Stimulated activated CD4-positive, alpha-beta T cell treated with anti-CD3 and anti-CD28 coated beads, Interleukin-15, amount 100 ng/mL, for 24 hours (primary cell): Measurements from ENCODE around the gene TAF9B.
"Not testable (repeated sequence)": the region's sequence is repeated elsewhere in the genome, so short reads cannot be mapped to it uniquely, and the experiment has no call there.

Experiments used
- DNase-seq: peaks from one replicate; pipeline ENCODE4 v3.0.0-alpha.2; 2020

Gene TAF9B

DNA sequence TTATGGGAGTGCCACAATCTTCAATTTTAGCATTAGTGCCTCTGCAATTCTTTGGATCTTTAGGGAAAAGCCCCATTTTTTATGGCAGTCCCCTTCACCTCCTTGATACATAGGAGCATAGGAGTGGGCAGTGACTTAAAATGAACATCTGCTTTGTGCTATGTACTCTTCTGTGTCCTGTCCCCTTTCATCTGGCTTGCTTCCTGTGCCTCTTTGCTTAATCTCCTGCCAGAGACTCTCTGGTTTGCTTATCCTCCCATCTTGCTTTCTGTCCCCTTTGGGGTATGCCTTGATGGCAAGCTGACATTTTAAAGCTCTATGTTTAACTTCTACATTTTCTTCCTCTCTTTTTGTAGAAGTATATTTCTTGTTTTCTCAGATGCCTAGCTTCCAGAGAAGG, 23.1 kb downstream of the TAF9B start:
- no peak for DNase-seq

DNA sequence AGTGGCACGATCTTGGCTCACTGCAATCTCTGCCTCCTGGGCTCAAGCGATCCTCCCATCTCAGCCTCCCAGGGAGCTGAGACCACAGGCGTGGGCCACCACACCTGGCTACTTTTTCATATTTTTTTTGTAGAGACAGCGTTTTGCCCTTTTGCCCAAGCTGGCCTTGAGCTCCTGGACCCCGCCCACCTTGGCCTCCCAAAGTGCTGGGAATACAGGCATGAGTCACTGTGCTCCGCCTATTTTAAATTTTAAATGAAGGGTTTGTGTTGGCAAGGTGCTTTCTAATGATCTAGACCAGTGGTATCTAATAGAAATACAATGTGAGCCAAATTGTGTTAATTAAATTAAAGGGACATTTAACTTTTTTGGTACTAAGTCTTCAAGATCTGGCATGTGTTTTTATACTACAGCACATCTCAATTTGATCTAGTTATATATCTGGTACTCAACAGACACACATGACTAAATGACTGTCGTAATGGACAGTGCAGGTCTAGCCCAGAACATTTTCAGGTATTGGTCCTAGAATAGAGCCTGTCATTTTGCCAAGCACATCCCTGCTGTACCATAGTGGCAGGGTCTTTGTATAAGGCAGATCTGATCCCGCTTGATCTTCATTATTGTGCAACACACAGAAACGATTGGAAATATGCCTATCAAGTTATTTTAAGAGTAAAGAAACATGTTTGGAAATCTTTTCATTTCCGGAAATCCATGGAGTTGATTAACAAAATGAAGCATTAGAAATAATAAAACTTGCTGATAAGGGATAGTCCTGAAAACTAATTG, 28.1 kb downstream of the TAF9B start:
- no peak for DNase-seq

DNA sequence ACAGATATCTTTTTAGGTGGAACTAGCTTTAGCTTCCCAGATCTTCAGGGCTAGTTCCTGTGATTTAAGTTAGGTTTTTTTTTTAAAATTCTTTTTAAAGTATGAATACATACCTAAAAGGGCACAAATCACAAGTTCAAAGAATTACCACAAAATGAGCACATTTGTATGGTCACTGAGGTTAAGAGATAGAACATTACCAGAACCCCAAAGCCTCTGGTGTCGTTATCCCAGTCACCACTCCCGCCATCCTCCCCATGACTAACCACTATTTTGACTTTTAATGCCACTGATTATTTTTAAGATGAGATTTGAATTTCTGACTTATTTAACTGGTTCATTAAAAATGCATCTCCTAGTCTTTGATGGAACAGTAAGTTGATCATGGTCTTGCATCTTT, 30.0 kb downstream of the TAF9B start:
- no peak for DNase-seq

DNA sequence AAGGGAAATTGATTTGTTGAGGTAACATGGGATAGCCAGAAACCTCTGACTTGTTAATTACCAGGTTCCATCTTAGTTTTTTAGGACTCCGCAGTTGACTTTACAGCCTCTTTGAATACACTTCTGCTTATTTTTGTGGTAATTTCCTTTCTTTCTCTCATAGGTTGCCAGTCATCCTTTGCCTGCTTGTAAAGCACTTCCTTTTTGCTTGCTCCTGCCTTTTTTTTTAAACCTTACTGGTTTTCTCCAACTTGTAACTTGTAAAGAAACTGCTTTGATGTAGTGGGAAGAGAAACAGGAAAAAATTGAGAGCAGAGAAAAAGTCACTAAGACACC, 32.8 kb downstream of the TAF9B start:
- no peak for DNase-seq

DNA sequence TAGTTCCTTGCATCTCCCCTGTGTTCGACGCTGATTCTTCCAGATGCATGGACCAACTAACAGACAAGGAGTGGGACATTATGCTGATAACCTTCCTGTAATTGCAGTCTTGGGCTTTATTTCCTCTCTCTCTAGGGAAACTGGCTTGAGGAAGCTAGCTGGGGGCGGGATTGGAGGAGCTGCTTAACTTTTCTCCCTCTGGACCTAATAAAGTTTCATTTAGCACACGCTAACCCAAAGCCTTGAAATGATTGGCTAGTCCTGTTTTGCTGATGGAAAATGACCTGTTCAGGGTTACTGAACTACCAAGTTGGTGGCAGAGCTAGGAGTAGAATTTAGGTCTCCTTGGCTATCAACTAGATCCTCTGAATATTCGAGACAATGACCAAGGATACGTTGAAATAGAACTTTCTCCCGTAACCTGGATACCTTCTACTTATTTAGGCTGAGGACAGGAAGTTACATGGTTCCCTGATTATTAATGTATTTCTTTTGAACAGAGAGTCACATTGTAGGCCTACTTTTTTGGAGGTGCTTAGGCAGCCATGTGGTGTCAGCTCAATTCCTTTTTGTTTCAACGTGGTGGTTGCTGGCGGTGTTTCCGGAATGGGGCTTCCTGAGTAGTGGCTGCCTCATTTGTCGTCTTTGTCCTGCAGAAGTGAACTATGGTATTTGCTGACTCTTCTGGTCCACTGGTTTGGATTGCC, 33.4 kb downstream of the TAF9B start:
- peak; percentile 33 for DNase-seq

DNA sequence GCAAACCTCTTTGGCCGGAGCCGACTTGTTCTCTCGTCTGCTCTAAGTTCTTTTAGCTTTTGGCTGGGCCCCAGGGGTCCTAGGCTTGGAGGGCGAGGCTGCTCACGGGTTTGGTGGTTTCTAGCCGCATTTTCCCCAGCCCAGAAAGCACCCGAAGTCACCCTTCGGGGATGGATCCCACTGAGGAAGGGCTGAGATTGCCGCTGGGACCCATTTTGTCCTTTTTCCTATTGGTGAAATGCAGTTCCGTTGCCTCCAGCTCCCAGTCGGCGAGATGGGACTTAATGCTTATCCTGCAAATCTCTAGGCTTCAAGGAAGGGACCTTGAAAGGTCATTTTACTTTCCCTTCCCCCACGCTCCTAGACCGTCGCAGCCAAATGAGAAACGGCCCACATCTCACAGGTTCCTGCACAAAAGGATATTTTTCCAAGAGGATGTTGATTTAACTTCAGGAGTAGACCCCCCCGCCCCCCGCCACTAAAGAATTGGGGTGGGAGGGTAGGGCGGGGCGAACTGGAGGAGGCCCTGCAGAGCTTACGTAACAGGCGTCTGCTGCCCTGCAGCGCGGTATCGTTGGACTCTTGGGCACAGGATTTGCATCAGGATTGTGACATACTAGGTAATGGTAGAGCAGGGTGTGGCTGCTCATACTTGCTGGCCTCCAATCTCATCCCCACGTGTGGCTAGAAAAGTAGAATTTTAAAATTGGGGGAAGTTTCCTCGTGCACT, 34.8 kb downstream of the TAF9B start:
- DNase-seq = peak; percentile 48

DNA sequence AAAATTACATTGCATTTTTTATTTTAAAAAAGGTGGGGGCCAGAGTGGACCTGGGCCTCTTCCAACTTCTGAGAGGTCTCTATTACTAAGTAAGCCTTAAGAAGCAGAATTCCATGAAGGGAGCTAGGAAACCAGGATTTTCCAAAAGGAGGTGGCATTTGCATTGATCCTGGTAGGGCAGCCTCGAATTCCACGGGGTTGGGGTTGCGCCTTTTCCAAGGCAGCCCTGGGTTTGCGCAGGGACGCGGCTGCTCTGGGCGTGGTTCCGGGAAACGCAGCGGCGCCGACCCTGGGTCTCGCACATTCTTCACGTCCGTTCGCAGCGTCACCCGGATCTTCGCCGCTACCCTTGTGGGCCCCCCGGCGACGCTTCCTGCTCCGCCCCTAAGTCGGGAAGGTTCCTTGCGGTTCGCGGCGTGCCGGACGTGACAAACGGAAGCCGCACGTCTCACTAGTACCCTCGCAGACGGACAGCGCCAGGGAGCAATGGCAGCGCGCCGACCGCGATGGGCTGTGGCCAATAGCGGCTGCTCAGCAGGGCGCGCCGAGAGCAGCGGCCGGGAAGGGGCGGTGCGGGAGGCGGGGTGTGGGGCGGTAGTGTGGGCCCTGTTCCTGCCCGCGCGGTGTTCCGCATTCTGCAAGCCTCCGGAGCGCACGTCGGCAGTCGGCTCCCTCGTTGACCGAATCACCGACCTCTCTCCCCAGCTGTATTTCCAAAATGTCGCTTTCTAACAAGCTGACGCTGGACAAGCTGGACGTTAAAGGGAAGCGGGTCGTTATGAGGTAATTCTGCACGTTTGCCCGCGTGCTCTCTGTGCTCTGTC, 35.6 kb downstream of the TAF9B start, which contains the start of gene PGK1:
Gene PGK1, plus strand, starts transcription at position 626 of the 824 bp plus-strand sequence. Its CDS starts 93 bp downstream, at position 719.
- peak; percentile 93 for DNase-seq

DNA sequence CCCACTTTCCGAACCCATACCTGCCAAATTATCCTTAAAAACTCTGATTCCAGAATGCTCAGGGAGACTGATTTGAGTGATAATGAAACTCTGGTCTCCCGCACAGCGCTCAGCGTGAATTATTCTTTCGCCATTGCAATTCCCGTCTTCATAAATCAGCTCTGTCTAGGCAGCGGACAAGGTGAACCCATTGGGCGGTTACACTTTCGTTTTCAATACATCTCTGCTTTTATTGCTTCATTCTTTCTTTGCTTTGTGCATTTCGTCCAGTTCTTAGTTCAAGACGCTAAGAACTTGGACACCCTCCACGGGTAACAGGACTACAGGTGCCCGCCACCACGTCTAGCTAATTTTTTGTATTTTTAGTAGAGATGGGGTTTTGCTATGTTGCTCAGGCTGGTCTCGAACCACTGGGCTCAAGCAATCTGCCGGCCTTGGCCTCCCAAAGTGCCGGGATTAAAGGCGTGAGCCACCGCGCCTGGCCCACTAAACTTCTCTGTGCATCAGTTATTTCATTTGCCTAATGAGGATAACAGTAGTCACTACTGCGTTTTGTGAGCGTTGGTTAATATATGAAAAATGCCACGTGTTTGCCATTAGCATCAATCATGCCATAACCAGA, 36.3 kb downstream of the TAF9B start:
- no peak for DNase-seq

DNA sequence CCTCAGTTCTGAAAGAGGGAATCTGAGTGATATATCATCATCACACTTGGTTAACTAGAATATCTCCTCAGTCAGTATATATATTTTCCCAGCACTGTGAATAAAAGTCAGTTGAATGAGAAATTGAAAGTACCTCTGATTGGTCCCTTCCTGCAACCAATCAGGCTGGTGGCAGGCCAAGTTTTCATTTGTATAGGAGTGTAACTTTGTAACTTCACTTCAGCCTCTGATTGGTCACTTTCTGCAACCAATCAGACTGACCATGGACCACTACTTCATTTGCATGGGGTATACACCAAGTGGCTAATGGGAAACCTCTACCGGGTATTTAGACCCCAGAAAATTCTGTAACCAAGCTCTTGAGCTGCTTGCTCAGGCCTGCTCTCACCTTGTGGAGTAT, 37.4 kb downstream of the TAF9B start:
- DNase-seq = no peak

DNA sequence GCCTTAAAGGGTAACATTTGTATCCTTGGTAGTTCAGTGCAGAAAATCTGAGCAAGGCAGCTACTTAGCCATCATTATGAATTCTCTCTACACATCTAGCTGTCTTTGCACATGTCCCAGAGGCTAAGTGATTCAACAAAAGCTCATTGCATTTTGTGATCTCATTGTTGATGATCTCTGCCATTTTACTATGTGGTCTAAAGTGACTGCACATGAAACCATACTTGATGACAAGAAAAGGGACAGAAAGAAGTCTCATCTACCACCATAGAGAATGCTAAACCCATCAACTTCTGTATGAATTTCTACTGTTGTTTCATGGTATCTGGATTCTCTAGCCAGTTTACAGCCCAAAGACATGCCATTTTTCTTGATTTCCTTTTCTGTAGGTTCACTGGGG, 41.3 kb downstream of the TAF9B start:
- DNase-seq = no peak

DNA sequence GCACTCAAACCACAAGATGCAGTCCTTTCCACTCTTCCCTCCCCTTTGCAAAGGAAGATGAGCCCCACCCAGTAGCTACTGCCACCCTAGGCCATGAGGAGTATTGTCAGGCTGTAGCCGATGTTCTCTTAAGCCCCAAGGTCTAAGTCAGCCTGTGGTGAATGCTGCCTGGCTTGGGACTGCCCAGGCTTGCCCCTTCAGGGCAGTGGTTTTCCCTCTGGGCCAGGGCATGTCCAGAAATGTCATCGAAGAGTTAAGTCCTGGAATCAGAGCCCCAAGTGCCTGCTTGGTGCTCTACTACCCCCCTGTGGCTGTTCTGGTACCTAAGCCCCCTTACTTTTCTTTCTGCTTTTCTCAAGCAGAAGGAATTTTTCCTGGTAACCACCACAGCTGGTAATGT, 47.2 kb downstream of the TAF9B start:
- DNase-seq = no peak

DNA sequence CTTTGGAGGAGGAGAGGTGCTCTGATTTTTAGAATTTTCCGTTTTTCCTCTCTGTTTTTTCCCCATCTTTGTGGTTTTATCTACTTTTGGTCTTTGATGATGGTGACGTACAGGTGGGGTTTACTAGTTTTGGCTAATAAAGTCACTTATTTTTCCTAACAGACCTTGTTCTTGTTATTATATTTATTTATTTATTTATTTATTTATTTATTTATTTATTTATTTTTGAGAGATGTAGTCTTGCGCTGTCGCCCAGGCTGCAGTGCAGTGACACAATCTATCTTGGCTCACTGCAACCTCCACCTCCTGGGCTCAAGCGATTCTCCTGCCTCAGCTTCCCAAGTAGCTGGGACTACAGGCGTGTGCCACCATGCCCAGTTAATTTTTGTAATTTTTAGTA, 58.0 kb downstream of the TAF9B start:
- not testable (repeated sequence) for DNase-seq
